ENCODE measurements around the gene FOXC1.

FOXC1 gene

DNA sequence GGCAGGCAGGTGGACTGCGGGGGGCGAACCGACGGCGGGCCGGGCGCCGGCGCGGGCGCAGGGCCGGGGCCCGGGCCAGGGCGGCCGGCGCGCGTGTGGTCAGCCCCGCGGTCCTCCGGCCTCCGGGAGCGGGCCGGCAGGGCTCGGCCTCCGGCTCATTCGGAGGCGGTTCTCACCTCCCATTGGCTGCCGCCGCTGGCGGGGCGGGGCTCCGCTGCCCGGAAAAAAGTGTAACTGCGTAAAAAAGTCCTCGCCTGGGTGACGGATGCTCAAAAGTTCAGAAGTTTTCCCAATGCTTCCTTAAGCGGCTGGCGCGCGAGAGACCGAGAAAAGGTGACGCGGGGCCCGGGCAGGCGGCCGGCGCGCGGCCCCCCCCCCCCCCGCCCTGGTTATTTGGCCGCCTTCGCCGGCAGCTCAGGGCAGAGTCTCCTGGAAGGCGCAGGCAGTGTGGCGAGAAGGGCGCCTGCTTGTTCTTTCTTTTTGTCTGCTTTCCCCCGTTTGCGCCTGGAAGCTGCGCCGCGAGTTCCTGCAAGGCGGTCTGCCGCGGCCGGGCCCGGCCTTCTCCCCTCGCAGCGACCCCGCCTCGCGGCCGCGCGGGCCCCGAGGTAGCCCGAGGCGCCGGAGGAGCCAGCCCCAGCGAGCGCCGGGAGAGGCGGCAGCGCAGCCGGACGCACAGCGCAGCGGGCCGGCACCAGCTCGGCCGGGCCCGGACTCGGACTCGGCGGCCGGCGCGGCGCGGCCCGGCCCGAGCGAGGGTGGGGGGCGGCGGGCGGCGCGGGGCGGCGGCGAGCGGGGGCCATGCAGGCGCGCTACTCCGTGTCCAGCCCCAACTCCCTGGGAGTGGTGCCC, at the start of gene FOXC1:
FOXC1 (plus strand) TSS at position 268 of the 849 bp plus-strand sequence; CDS start at position 799, 531 bp downstream.
- TF ChIP-seq, protein P1, sequence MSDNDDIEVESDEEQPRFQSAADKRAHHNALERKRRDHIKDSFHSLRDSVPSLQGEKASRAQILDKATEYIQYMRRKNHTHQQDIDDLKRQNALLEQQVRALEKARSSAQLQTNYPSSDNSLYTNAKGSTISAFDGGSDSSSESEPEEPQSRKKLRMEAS (IDR thresholded peaks at IDR 0.05; ENCODE audit: low read depth, low read length), result no peak
- TF ChIP-seq POLR2A (IDR thresholded peaks at IDR 0.05; ENCODE audit: extremely low read depth, insufficient read length) (peak; percentile 29), MYC (IDR thresholded peaks at IDR 0.05; ENCODE audit: low read depth, low read length) (0 out of 2 replicates have a peak, but pooled peaks have one; percentile 2)
- TF ChIP-seq, protein P2, sequence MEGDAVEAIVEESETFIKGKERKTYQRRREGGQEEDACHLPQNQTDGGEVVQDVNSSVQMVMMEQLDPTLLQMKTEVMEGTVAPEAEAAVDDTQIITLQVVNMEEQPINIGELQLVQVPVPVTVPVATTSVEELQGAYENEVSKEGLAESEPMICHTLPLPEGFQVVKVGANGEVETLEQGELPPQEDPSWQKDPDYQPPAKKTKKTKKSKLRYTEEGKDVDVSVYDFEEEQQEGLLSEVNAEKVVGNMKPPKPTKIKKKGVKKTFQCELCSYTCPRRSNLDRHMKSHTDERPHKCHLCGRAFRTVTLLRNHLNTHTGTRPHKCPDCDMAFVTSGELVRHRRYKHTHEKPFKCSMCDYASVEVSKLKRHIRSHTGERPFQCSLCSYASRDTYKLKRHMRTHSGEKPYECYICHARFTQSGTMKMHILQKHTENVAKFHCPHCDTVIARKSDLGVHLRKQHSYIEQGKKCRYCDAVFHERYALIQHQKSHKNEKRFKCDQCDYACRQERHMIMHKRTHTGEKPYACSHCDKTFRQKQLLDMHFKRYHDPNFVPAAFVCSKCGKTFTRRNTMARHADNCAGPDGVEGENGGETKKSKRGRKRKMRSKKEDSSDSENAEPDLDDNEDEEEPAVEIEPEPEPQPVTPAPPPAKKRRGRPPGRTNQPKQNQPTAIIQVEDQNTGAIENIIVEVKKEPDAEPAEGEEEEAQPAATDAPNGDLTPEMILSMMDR (IDR thresholded peaks at IDR 0.05; ENCODE audit: low read depth, low read length), result no peak
- peak within 1 kb of the TSS; percentile 51 for H3K4me3 ChIP-seq (ENCODE audit: low read depth, low read length)
- DNase-seq (ENCODE audit: low read depth), result peak; percentile 89

DNA sequence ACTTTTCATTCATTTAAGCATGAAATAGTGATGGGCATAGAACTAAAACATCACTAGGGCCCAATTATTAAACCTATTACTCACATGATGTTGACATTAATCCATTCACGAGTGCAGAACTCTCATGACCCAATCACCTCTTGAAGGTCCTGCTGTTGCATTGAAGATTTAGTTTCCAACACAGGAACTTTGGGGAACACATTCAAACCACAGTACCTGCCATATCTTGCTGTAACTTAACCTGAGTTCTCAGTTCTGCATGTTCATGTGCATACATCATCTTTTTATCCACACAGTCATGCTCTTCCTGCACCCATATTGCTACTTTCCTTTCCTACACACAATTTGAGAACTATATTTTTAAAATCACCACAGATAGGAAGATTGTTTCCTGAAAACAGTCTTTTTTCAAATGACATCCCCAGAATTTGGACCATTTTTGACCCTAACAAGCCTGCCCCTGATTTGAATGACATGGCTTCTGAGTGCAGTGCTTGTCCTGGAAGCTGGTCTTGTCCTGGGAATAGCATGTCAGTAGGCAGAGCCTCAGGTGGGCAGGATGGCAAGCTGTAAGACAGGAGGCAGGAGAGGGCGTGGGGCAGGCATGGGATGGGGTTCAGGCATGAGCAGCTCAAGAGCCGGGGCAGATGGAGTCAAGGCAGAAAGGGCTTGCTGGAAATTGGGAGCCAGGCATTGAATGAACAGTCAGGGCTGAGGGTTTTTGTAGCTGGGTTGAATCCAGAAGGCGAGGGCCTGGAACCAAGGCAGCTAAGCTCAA, 49.2 kb upstream of the FOXC1 start:
- no peak overlapping the region for H3K4me3 ChIP-seq (ENCODE audit: low read depth, low read length)
- TF ChIP-seq, protein P2 (IDR thresholded peaks at IDR 0.05; ENCODE audit: low read depth, low read length), result no peak
- no peak for TF ChIP-seq POLR2A (IDR thresholded peaks at IDR 0.05; ENCODE audit: extremely low read depth, insufficient read length)
- TF ChIP-seq, protein P1 (IDR thresholded peaks at IDR 0.05; ENCODE audit: low read depth, low read length), result no peak
- TF ChIP-seq MYC (IDR thresholded peaks at IDR 0.05; ENCODE audit: low read depth, low read length), result no peak
- no peak for DNase-seq (ENCODE audit: low read depth)

DNA sequence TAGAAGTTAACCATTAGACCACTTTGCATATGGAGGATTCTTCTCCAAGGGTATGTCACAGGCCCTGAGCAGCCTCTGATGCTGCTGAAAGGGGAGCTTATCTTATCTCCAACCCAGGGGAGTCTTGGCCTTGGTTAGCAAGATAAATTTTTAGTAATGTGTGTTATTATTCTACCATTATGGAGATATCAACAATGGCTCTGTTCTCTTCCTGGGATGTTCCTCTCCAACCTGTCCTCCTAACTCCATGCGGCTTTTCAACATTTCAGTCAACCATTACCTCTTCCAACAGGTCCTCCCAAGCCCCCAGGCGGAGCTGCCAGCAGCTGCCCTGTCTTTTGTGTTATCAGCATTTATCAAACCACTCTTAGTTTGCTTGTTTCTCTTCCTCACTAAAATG, 48.4 kb upstream of the FOXC1 start:
- no peak for TF ChIP-seq POLR2A (IDR thresholded peaks at IDR 0.05; ENCODE audit: extremely low read depth, insufficient read length)
- TF ChIP-seq, protein P2 (IDR thresholded peaks at IDR 0.05; ENCODE audit: low read depth, low read length), result no peak
- TF ChIP-seq, protein P1 (IDR thresholded peaks at IDR 0.05; ENCODE audit: low read depth, low read length), result no peak
- TF ChIP-seq MYC (IDR thresholded peaks at IDR 0.05; ENCODE audit: low read depth, low read length), result no peak
- DNase-seq (ENCODE audit: low read depth), result no peak
- H3K4me3 ChIP-seq (ENCODE audit: low read depth, low read length), result no peak overlapping the region

DNA sequence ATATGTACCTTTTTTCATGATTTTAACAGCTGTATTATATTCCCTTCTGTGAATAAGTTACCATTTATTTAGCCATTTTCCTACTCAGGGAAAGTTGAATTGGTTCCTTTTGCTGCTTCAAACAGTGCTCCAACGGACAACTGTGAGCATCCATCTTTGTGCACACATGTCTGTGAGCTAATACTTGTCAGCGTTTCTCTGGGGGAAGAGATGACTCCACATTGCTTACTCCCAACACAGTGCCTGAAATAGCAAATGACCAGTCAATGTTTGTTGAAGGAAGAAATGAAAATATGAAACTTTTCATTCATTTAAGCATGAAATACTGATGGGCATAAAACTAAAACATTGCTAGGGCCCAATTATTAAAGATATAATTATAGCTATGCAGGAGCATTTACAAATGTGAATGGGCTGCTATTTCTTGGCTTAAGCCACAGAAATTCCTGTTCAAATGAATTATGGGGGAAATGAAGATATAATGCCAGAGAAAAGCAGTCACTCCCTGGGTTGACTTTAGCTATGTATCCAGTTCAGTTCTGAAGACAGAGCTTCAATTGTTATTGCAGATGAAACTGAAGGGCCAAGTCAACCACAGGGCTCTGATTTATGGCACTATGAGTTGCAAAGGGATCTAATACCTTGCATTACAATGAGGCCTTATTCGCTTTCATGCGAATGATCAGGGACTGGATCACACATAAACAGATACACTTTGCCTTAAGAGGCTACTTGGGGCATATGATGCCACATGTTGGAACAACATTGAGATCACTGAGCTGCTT, 47.4 kb upstream of the FOXC1 start:
- no peak overlapping the region for H3K4me3 ChIP-seq (ENCODE audit: low read depth, low read length)
- DNase-seq (ENCODE audit: low read depth), result no peak
- TF ChIP-seq MYC (IDR thresholded peaks at IDR 0.05; ENCODE audit: low read depth, low read length) (no peak), POLR2A (IDR thresholded peaks at IDR 0.05; ENCODE audit: extremely low read depth, insufficient read length) (no peak)
- TF ChIP-seq, protein P2 (IDR thresholded peaks at IDR 0.05; ENCODE audit: low read depth, low read length), result no peak
- TF ChIP-seq, protein P1 (IDR thresholded peaks at IDR 0.05; ENCODE audit: low read depth, low read length), result no peak

DNA sequence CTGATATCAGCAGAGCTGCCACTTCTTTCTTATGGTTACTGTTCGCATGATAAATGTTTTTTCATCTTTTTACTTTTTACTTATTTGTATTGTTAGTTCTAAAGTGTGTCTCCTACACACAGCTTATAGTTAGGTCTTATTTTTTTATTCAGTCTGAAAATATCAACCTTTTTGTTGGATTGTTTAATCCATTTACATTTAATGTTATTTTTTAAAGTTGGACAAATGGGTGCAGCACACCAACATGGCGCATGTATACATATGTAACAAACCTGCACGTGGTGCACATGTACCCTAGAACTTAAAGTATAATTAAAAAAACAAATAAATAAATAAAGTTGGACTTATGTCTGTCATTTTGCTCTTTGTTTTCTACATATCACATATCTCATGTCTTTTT, 40.3 kb upstream of the FOXC1 start:
- DNase-seq (ENCODE audit: low read depth), result no peak
- no peak for TF ChIP-seq MYC (IDR thresholded peaks at IDR 0.05; ENCODE audit: low read depth, low read length)
- TF ChIP-seq, protein P1 (IDR thresholded peaks at IDR 0.05; ENCODE audit: low read depth, low read length), result no peak
- TF ChIP-seq, protein P2 (IDR thresholded peaks at IDR 0.05; ENCODE audit: low read depth, low read length), result no peak
- TF ChIP-seq POLR2A (IDR thresholded peaks at IDR 0.05; ENCODE audit: extremely low read depth, insufficient read length), result no peak
- no peak overlapping the region for H3K4me3 ChIP-seq (ENCODE audit: low read depth, low read length)

Data from NB4 (cell line).